GM19193 (cell line): ENCODE results near the gene PPP6R3.

ENCODE experiments used
- POLR2A ChIP-seq: IDR thresholded peaks from 4 replicates; pipeline ENCODE4 v1.6.1; 2011; ENCODE audit not compliant: insufficient read depth, insufficient read length; ENCODE audit errors: extremely low read depth

PPP6R3 gene, protein sequence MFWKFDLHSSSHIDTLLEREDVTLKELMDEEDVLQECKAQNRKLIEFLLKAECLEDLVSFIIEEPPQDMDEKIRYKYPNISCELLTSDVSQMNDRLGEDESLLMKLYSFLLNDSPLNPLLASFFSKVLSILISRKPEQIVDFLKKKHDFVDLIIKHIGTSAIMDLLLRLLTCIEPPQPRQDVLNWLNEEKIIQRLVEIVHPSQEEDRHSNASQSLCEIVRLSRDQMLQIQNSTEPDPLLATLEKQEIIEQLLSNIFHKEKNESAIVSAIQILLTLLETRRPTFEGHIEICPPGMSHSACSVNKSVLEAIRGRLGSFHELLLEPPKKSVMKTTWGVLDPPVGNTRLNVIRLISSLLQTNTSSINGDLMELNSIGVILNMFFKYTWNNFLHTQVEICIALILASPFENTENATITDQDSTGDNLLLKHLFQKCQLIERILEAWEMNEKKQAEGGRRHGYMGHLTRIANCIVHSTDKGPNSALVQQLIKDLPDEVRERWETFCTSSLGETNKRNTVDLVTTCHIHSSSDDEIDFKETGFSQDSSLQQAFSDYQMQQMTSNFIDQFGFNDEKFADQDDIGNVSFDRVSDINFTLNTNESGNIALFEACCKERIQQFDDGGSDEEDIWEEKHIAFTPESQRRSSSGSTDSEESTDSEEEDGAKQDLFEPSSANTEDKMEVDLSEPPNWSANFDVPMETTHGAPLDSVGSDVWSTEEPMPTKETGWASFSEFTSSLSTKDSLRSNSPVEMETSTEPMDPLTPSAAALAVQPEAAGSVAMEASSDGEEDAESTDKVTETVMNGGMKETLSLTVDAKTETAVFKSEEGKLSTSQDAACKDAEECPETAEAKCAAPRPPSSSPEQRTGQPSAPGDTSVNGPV

DNA sequence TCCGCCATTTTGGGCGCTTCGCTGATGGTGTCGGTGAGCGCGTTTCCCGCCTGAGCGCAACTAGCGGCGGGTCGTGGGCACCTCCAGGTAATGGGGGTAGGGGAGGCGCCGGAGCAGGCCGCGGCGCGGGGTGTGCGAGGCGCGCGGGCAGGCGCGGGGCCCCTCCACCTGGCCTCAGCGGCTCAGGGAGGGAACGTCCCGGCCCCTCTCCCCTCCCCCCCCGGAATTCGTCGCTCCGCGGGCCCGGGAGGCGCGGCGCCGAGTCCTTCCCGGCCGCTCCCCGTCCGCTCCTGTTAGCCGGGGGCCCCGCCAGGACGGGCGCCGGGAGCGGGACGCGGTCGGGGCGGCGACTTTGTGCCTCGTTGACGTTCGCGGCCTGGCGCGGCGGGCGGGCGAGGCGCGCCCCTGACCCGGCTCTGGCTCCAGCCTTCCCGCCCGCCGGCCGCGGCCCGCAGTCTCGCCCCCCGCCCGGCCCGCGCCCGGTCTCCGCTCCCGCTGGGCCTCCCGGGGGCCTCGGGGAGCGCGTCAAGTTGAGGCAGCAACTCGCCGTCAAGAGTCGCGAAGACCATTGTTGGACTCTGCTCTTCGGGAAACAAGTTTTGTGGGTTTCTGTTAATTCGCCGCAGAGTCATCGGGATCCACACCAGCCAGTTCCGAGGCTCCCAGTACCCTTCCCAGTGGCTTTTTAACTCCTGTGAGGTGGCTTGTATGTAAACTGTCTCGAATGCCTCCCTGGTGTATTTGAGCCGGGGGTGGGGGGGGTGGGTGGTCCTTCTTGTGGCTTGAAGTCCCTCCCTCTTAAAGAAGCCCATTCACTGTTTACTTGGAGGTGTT is at the start of gene PPP6R3:
Gene PPP6R3, plus strand, starts transcription at position 12 of the 834 bp plus-strand sequence. CDS start 76,913 bp downstream, outside the sequence.
- TF ChIP-seq POLR2A: peak; percentile 78

DNA sequence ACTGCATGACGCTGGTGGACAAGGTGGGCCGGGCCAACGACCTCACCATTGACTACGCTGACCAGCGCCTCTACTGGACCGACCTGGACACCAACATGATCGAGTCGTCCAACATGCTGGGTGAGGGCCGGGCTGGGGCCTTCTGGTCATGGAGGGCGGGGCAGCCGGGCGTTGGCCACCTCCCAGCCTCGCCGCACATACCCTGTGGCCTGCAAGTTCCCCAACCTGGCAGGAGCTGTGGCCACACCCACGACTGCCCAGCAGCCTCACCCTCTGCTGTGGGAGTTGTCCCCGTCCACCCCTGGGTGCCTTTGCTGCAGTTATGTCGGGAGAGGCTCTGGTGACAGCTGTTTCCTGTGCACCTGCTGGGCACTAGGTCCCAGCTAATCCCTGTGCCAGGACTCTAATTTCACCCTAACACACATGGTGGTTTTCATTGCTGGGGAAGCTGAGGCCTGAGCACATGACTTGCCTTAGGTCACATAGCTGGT is 49.0 kb upstream of the PPP6R3 start:
- no peak for TF ChIP-seq POLR2A

DNA sequence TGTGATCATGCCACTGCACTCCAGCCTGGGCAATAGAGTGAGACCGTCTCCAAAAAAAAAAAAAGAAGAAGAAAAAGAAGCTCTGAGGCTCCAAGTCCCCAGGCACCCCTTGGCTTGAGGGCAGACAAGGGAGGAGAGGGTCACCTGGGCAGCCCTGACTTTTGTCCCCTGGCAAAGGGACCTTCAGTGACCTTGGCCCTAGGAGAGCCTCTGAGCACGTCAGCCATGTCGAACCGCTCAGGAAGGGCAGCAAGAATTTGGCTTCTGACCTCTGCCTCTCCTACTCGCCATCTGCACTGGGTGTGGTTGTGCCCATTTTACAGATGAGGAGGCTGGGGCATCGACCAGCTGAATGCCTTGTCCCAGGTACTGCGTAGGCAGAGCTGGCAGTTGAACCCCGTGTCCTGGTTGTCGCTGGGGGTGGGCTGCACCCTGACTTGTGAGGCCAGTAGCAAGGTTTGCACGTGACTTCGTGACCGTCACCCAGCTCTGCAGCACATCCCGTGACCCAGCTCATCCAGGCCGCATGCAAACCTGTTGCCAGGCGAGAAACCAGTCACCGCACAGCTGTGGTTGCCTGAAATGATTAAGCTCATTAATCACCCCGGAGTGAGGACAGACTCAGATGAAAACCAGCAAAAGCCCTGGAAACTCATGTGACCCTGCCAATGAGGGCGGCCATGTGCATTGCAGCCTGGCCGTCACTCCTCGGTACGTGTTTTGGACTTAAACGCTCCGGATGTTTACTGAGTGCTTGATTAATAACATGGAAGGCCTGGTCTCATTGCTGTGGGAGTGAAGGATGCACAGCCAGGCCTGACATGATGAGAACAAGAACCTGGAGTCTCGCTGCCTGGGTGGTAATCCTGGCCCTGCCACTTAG is 47.7 kb upstream of the PPP6R3 start:
- TF ChIP-seq POLR2A: no peak

DNA sequence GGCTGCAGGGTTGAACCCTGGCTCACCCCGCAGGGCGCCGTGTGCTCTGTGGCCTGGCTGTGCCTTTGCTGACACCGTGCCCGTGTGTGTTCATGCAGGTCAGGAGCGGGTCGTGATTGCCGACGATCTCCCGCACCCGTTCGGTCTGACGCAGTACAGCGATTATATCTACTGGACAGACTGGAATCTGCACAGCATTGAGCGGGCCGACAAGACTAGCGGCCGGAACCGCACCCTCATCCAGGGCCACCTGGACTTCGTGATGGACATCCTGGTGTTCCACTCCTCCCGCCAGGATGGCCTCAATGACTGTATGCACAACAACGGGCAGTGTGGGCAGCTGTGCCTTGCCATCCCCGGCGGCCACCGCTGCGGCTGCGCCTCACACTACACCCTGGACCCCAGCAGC is 47.0 kb upstream of the PPP6R3 start:
- no peak for TF ChIP-seq POLR2A

DNA sequence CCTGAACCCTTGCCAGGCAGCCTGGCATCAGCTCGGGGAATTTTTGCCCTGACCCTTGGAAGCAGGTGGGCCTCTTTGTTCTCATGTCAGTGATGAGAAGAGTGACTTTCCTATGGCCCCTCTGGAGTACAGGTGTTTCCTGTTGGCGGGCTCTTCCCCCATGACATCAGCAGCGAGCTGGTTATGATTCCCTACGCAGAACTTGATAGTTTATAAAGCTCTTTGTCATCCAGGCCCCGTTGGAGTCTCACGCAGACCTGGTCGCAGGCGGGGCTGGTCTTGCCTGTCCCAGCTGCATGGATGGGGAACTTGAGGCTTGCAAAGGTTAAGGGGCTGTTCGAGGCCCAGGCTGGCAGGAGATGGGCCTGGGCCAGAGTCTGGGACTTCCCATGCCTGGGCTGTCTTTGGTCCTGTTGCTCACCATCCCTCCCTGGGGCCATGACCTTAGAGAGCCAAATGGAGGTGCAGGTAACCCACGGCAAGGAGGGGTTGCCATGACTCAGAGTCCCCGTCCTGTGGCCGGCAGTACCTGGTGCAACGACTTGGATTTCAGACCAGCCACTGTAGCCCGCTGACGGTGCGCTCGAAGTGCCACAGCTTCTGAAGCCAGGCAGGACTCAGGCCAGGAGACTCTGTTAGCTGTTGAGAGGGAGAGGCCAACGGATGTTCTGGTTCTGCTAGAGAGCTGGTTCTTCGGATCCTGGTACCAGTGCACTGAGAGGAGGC is 45.9 kb upstream of the PPP6R3 start:
- no peak for TF ChIP-seq POLR2A

- TF ChIP-seq POLR2A: no peak
Measured at GRCh38 chr11:68416070-68416578, 44.4 kb upstream of the PPP6R3 start.

GRCh38 chr11:68418648-68419047 is 41.9 kb upstream of the PPP6R3 start:
- TF ChIP-seq POLR2A: no peak

GRCh38 chr11:68420171-68420570 is 40.4 kb upstream of the PPP6R3 start:
- TF ChIP-seq POLR2A: no peak

DNA sequence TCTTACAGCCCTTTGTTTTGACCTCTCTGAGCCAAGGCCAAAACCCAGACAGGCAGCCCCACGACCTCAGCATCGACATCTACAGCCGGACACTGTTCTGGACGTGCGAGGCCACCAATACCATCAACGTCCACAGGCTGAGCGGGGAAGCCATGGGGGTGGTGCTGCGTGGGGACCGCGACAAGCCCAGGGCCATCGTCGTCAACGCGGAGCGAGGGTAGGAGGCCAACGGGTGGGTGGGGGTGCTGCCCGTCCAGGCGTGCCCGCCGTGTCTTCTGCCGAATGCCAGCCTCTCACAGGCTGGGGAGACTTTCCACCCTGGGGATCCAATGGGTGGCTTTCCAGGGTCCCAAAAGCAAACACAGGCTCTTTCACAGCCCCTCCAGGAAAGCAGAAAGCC is 37.1 kb upstream of the PPP6R3 start:
- TF ChIP-seq POLR2A: no peak

GRCh38 chr11:68424101-68424632 is 36.4 kb upstream of the PPP6R3 start:
- no peak for TF ChIP-seq POLR2A

- no peak for TF ChIP-seq POLR2A
Measured at GRCh38 chr11:68424981-68425865, 35.3 kb upstream of the PPP6R3 start.
